GM12875 (cell line): ENCODE measurements around the gene DHCR24.

Source experiments
- H3K4me3 ChIP-seq: one replicate; pipeline ENCODE4 v1.5.1; 2011; ENCODE audit warnings: low read depth, low read length, control low read depth
- CTCF ChIP-seq: IDR thresholded peaks from 2 replicates; pipeline ENCODE4 v1.5.1; 2011; ENCODE audit warnings: low read depth, mild to moderate bottlenecking, control low read depth, inconsistent platforms, low read length, moderate library complexity, borderline replicate concordance; ENCODE audit not compliant: insufficient read depth

DHCR24 gene

GRCh38 chr1:54861070-54861761 lies 25.8 kb downstream of the DHCR24 start:
- no peak for TF ChIP-seq CTCF
- H3K4me3 ChIP-seq: no peak overlapping the region

DNA sequence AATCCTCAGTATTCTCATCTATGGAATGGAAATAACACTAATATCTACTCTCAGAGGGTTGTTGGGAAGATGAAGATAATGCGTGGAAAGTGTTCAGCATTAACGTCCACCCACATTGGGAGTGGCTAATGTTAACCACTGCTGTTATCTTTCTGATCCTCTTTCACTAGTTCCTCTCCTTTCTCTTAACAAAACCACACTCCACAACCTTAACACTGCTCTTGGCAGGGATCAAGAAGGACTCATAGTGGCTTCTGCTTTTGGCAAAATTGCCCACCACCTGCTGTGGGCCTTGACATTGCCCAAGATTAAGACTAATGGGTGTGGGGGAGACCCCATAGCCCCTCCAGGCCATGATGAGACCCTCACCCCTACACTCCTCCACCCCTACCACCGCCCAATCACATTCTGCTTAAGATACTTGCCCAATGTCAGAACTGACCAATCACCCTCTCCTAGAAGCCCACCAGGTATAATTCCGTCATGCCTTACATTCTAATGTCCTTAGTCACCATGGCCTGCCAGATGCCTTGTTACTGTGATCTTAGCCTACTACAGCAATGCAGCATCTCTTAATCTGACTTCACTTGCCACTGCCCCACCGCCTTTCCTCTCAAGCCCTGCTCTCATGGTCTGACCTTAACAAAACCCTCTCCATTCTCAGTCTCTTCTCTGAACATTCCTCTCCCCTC lies 27.1 kb downstream of the DHCR24 start:
- TF ChIP-seq CTCF: no peak
- H3K4me3 ChIP-seq: no peak overlapping the region

- H3K4me3 ChIP-seq: no peak overlapping the region
- TF ChIP-seq CTCF: no peak
These were observed 29.0 kb downstream of the DHCR24 start for GRCh38 chr1:54857746-54858561.

GRCh38 chr1:54857141-54857540 lies 29.9 kb downstream of the DHCR24 start:
- no peak overlapping the region for H3K4me3 ChIP-seq
- TF ChIP-seq CTCF: no peak

DNA sequence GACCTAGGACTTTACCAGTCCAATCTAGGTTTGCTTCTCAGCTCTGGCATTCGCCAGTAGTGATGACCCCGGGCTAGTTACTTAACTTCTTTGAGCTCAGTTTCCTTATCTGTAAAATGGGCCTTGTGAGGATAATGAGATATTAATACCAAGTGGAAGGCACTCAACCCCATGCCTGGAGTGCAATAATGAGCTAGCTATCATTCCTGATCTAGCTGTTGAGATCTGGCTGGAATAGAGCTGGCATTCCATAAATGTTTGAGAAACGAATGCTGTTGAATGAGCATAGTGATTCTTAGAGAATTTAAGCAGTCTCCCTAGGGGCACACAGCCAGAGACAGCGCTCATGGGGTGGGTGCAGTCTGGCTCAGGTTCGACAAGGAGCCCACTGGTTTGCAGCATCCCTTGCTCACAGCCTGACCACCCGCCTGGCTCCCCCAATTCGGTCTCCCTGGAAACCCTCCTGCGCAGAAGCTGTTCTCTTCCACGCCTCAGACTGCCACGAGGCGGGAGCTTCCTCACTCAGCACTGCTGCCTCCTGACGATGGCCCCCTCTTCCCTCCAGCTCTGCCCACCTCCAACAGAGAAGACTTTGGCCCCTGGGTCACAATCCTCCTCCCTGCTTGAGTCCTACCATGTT lies 32.5 kb downstream of the DHCR24 start:
- TF ChIP-seq CTCF: no peak
- no peak overlapping the region for H3K4me3 ChIP-seq

DNA sequence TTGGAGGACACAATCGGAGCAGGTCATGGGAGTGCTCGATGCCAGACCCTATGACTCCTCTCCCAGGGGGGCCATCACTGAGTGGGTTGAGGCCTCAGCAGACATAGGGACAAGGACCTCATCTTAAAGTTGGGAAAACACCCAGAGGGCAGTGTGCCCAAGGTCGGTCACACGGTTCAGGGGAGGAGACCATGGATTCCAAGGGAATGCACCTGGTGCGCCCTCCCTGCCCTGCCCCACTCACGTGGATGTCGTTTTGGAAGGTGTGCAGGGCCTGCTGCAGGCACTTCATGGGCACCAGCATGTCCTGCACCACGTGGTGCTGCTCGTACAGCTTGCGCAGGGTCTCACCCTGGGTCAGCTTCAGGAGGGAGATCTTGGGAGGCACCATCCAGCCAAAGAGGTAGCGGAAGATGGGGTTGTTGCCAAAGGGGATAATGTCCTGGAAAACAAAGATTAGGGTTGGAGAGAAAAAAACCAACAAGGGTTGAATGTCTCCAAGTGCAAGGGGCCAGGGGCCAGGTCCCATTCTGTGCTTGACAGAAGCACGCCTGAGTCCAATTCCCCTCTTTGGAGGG lies 33.1 kb downstream of the DHCR24 start:
- TF ChIP-seq CTCF: no peak
- H3K4me3 ChIP-seq: no peak overlapping the region
